HepG2 (cell line): Measurements from ENCODE around the gene DOCK2. TPM values are rescaled to one million over a fixed set of nuclear protein-coding genes. Genes with fewer than 3 reads are reported as not detected.

ENCODE experiments used
- ATAC-seq: fragments of 200-7000 bp; cut with Tn5 transposase; 3 replicates; pipeline ENCODE4 v1.9.1; 2020; ENCODE audit warnings: mild to moderate bottlenecking, moderate library complexity
- BruUV-seq: library from RNA; stranded (reverse); fragments of 400-500 nt; replicated peaks from 2 replicates; lab custom pipeline; 2021; lab: Mats Ljungman, UMichigan
- CTCF ChIA-PET: fragments of 300-600 bp; formaldehyde crosslinking; extraction: SDS; loops from one replicate; lab custom pipeline; 2021; ENCODE audit warnings: low total read pairs, inconsistent platforms, low intra/inter-chr PET ratio; lab: Yijun Ruan, JAX
- POLR2A ChIA-PET: fragments of 350-600 bp; sonication (Branson Sonifier 250); formaldehyde crosslinking; loops from one replicate; lab custom pipeline; 2020; ENCODE audit warnings: antibody characterized with exemption, inconsistent platforms; lab: Yijun Ruan, JAX
- DNase-seq: peaks from one replicate; pipeline ENCODE4 v3.0.0-alpha.2; 2015; ENCODE audit warnings: low spot score
- FAIRE-seq: peaks from 3 replicates; lab custom pipeline; 2011; peaks lifted over from hg19 to GRCh38; lab: Jason Lieb, UNC
- H2AFZ ChIP-seq: one replicate; pipeline ENCODE4 v1.6.1; 2011; ENCODE audit warnings: low read length, inconsistent platforms
- H3K27ac ChIP-seq: fragments of 300-600 bp; 3 replicates; pipeline ENCODE4 v1.8.0; 2011; ENCODE audit warnings: mixed run types, mild to moderate bottlenecking, mixed read lengths, low read length, inconsistent platforms; ENCODE audit not compliant: insufficient read depth; ENCODE audit errors: extremely low read length
- H3K27me3 ChIP-seq, 2 experiments: fragments of 200-600 bp in 1 of 2; 2 replicates in 1 of 2; 3 replicates in 1 of 2; pipeline versions ENCODE4 v1.6.0 to v1.8.0; 2011; ENCODE audit warnings: low read length in 2 of 2, mild to moderate bottlenecking in 2 of 2, moderate library complexity in 2 of 2, inconsistent platforms in 1 of 2; ENCODE audit not compliant: insufficient read depth in 2 of 2, control insufficient read depth in 1 of 2
- H3K36me3 ChIP-seq, 2 experiments: fragments of 200-600 bp in 1 of 2; replicated peaks in 1 of 2; 2 replicates in 1 of 2; 3 replicates in 1 of 2; pipeline versions ENCODE4 v1.5.1 to v1.8.0; 2011; ENCODE audit warnings: low read length in 2 of 2, inconsistent platforms in 1 of 2; ENCODE audit not compliant: insufficient read depth in 2 of 2, control insufficient read depth in 1 of 2
- H3K4me1 ChIP-seq: 2 replicates; pipeline ENCODE4 v1.5.1; 2012; ENCODE audit warnings: low read length, inconsistent platforms; ENCODE audit not compliant: insufficient read depth
- H3K4me2 ChIP-seq: 2 replicates; pipeline ENCODE4 v1.6.0; 2011; ENCODE audit warnings: low read depth, low read length, inconsistent platforms
- H3K4me3 ChIP-seq, 3 experiments: fragments of 200-600 bp in 1 of 3; sonication (generic), shearing (Covaris generic) in 1 of 3; replicated peaks in 1 of 3; 2 replicates each; pipeline ENCODE4 v1.5.1; 2011 to 2016; ENCODE audit warnings: low read length in 3 of 3, inconsistent platforms in 2 of 3, low read depth in 2 of 3, mild to moderate bottlenecking in 2 of 3, control low read depth in 1 of 3, mixed read lengths in 1 of 3; ENCODE audit not compliant: insufficient read depth in 1 of 3
- H3K79me2 ChIP-seq: one replicate; pipeline ENCODE4 v1.6.1; 2011; ENCODE audit warnings: low read length, inconsistent platforms; ENCODE audit not compliant: insufficient read depth
- H3K9ac ChIP-seq: 2 replicates; pipeline ENCODE4 v1.6.0; 2011; ENCODE audit warnings: mild to moderate bottlenecking, low read depth, low read length, inconsistent platforms; ENCODE audit not compliant: insufficient read depth
- H3K9me3 ChIP-seq: 2 replicates; pipeline ENCODE4 v1.5.1; 2012; ENCODE audit warnings: mild to moderate bottlenecking, low read length
- H4K20me1 ChIP-seq: 2 replicates; pipeline ENCODE4 v1.6.0; 2011; ENCODE audit warnings: inconsistent platforms, mild to moderate bottlenecking, low read length, moderate library complexity; ENCODE audit not compliant: insufficient read depth
- FIP1L1 ChIP-seq: fragments of 200-400 bp; formaldehyde crosslinking; IDR thresholded peaks from 2 replicates; pipeline ENCODE4 v1.6.1; 2018; ENCODE audit warnings: low read depth, mild to moderate bottlenecking, low read length, moderate library complexity, borderline replicate concordance; ENCODE audit not compliant: insufficient read depth
- FOXJ3 ChIP-seq: sonication (generic); formaldehyde crosslinking; IDR thresholded peaks from 2 replicates; pipeline ENCODE4 v1.4.0; 2020; ENCODE audit warnings: missing genetic modification reagents, mild to moderate bottlenecking, borderline replicate concordance
- IKZF4 ChIP-seq: sonication (generic); formaldehyde crosslinking; IDR thresholded peaks from 2 replicates; pipeline ENCODE4 v1.5.1; 2020; ENCODE audit warnings: borderline replicate concordance, mild to moderate bottlenecking, low read depth, missing genetic modification reagents; ENCODE audit errors: not compliant biosample characterization
- KDM5A ChIP-seq: fragments of 200-600 bp; sonication (generic); IDR thresholded peaks from 2 replicates; pipeline ENCODE4 v1.7.0; 2018; ENCODE audit warnings: antibody characterized with exemption, mild to moderate bottlenecking, low read length, borderline replicate concordance
- KDM6A ChIP-seq: IDR thresholded peaks from 2 replicates; pipeline ENCODE4 v1.6.1; 2016; ENCODE audit warnings: low read depth
- KMT2A ChIP-seq: sonication (generic); formaldehyde crosslinking; IDR thresholded peaks from 2 replicates; pipeline ENCODE4 v1.4.0; 2020; ENCODE audit warnings: missing genetic modification reagents
- MAF1 ChIP-seq: sonication (generic); formaldehyde crosslinking; IDR thresholded peaks from 2 replicates; pipeline ENCODE4 v1.5.0; 2020; ENCODE audit warnings: missing genetic modification reagents, borderline replicate concordance
- SATB2 ChIP-seq: sonication (generic); formaldehyde crosslinking; IDR thresholded peaks from 2 replicates; pipeline ENCODE4 v1.5.0; 2020; ENCODE audit warnings: missing genetic modification reagents
- SKI ChIP-seq: fragments of 450-650 bp; IDR thresholded peaks from one replicate; pipeline ENCODE4 v1.6.1; 2018; ENCODE audit warnings: mild to moderate bottlenecking; ENCODE audit not compliant: partially characterized antibody
- ZNF354B ChIP-seq: sonication (generic); formaldehyde crosslinking; IDR thresholded peaks from 2 replicates; pipeline ENCODE4 v1.8.0; 2022; ENCODE audit warnings: mild to moderate bottlenecking, missing genetic modification reagents
- ZNF558 ChIP-seq: sonication (generic); formaldehyde crosslinking; IDR thresholded peaks from 2 replicates; pipeline ENCODE4 v1.9.0; 2022; ENCODE audit warnings: mild to moderate bottlenecking, missing genetic modification reagents, borderline replicate concordance
- ZNF562 ChIP-seq: sonication (generic); formaldehyde crosslinking; IDR thresholded peaks from 2 replicates; pipeline ENCODE4 v1.8.0; 2022; ENCODE audit warnings: missing genetic modification reagents, borderline replicate concordance
- ZNF607 ChIP-seq: sonication (generic); formaldehyde crosslinking; IDR thresholded peaks from 2 replicates; pipeline ENCODE4 v1.5.1; 2020; ENCODE audit warnings: missing genetic modification reagents, mild to moderate bottlenecking, borderline replicate concordance
- ZNF709 ChIP-seq: sonication (generic); formaldehyde crosslinking; IDR thresholded peaks from 2 replicates; pipeline ENCODE4 v1.5.0; 2020; ENCODE audit warnings: mild to moderate bottlenecking, missing genetic modification reagents
- WGBS: methylation state at CpG from one replicate; pipeline ENCODE4 v1.1.6; 2017; ENCODE audit warnings: low lambda C conversion rate; 5-methylcytosine and 5-hydroxymethylcytosine counted together
- in situ Hi-C: cut with HindIII; loops from 2 replicates; pipeline ENCODE4 v1.10.0; 2017; ENCODE audit warnings: low pct_unique_long_range_greater_than_20kb; ENCODE audit not compliant: extremely low pct_ligation_motif_present
- intact Hi-C: fragments of 100-400 bp; cut with micrococcal nuclease; formaldehyde crosslinking; loops from one replicate; pipeline ENCODE4 v1.10.0; 2022; ENCODE audit not compliant: unreplicated experiment
- polyA plus RNA-seq, 8 experiments: library from polyadenylated mRNA; depleted of rRNA in 3 of 8; stranded (reverse) in 7 of 8; unstranded in 1 of 8; fragments of >200 nt; fragmentation: Illumina TruSeq in 4 of 8; extraction: Trizol in 4 of 8; gene quantifications; 2 replicates each; pipeline versions ENCODE4 v1.2.1 to v1.2.3, GENCODE V29; 2011 to 2016; ENCODE audit warnings: low read depth in 4 of 8, missing spikeins in 1 of 8, mixed read lengths in 1 of 8; ENCODE audit not compliant: insufficient read depth in 1 of 8
- total RNA-seq, 5 experiments: library from RNA; depleted of rRNA; stranded (reverse); fragments of >200 nt; fragmentation: Illumina TruSeq; extraction: Trizol; gene quantifications; 2 replicates each; pipeline ENCODE4 v1.2.3, GENCODE V29; 2016; ENCODE audit warnings: low read depth in 1 of 5
- TF ChIP-seq, protein P1 (sequence below): sonication (generic); formaldehyde crosslinking; IDR thresholded peaks from 2 replicates; pipeline ENCODE4 v1.4.0; 2020; ENCODE audit warnings: missing genetic modification reagents, mild to moderate bottlenecking, borderline replicate concordance
- TF ChIP-seq, protein P2 (sequence below): sonication (generic); formaldehyde crosslinking; IDR thresholded peaks from 2 replicates; pipeline ENCODE4 v1.5.0; 2020; ENCODE audit warnings: missing genetic modification reagents

Gene DOCK2
- total and polyA plus RNA-seq, 2 of the 13 experiments (the other 11 are each of a cell fraction or from before 2014, with no cell fraction given), result not detected

DNA sequence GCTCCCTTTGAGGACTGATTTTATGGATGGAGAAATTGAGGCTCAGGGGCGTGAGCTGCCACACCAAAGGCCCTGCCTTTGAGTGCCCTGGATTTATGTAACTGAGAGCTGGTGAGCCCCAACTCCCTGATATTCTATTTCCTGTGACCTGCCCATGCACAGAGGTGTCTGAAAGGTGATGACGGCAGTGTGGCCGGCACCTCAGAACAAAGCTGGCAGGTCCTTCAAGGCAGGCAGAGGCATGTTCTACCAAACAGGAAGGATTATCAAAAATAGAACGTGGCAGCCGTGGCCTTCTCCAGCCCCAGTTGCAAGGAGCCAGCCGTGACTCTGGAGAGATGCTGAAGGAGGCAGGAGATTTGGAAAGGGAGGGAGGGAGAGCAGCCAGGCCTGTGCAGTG is 307.0 kb downstream of the DOCK2 start:
- CTCF ChIA-PET, result no interaction called here
- H3K79me2 ChIP-seq, result no peaks in the 10 kb centered on the region
- in situ Hi-C loops, result no loop called here

More for the DNA sequence above, 307.0 kb downstream of the DOCK2 start:
- intact Hi-C loops, result no loop called here
- ATAC-seq (no peak), DNase-seq (no peak), FAIRE-seq (no peak)
- POLR2A ChIA-PET, result no interaction called here
- 18% methylated on average over 6 of the region's 6 CpGs for WGBS
- TF ChIP-seq SATB2 (CRISPR knock-in tag), result no peak
- TF ChIP-seq FIP1L1, result no peak
- no peak for TF ChIP-seq ZNF562
- no peak for TF ChIP-seq ZNF709 (CRISPR knock-in tag)
- TF ChIP-seq, protein P1, sequence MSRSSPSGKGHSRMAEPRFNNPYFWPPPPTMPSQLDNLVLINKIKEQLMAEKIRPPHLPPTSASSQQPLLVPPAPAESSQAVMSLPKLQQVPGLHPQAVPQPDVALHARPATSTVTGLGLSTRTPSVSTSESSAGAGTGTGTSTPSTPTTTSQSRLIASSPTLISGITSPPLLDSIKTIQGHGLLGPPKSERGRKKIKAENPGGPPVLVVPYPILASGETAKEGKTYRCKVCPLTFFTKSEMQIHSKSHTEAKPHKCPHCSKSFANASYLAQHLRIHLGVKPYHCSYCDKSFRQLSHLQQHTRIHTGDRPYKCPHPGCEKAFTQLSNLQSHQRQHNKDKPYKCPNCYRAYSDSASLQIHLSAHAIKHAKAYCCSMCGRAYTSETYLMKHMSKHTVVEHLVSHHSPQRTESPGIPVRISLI, result no peak
- TF ChIP-seq ZNF354B (CRISPR knock-in tag), result no peak
- no peak for TF ChIP-seq IKZF4 (CRISPR knock-in tag)
- no peak for TF ChIP-seq KDM6A
- no peak for TF ChIP-seq ZNF607
- no peak for TF ChIP-seq SKI
- no peak for TF ChIP-seq KDM5A
- no peak for TF ChIP-seq KMT2A
- TF ChIP-seq, protein P2, sequence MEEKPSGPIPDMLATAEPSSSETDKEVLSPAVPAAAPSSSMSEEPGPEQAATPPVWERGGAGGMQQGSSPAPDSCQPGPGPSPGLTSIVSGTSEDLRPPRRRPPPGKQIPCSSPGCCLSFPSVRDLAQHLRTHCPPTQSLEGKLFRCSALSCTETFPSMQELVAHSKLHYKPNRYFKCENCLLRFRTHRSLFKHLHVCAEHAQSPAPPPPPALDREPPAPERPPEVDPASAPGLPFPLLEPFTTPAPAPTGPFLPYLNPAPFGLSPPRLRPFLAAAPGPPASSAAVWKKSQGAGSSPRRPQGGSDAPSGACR (CRISPR knock-in tag), result no peak
- TF ChIP-seq ZNF558 (CRISPR knock-in tag), result no peak
- no peak for TF ChIP-seq FOXJ3 (CRISPR knock-in tag)
- TF ChIP-seq MAF1, result no peak
- Histone ChIP-seq H4K20me1 (no peaks in the 10 kb centered on the region), H3K9me3 (no peaks in the 10 kb centered on the region), H3K4me1 (no peaks in the 10 kb centered on the region), H2AFZ (no peak overlapping the region), H3K4me3 (no peak overlapping the region), H3K4me2 (no peak overlapping the region), H3K27me3 (peaks cover 0 to 1% of the 10 kb centered on the region in 2 experiments; a peak in 2 of 5 replicates), H3K9ac (no peak overlapping the region), H3K27ac (no peak overlapping the region), H3K36me3 (no peaks in the 10 kb centered on the region)
- BruUV-seq, result no TSS peak
